SK-N-SH (cell line): ENCODE measurements around the gene NBPF15. TPM values are rescaled to one million over a fixed set of nuclear protein-coding genes. Genes with fewer than 3 reads are reported as not detected.
"Not testable (repeated sequence)": the region's sequence is repeated elsewhere in the genome, so short reads cannot be mapped to it uniquely, and the experiment has no call there.

Experiments used
- CTCF ChIA-PET: fragments of 300-600, 350-600 bp; formaldehyde crosslinking; extraction: SDS; loops from one replicate; lab custom pipeline; 2021; lab: Yijun Ruan, JAX
- POLR2A ChIA-PET: fragments of 350-600 bp; sonication (Branson Sonifier 250); formaldehyde crosslinking; extraction: SDS; loops from one replicate; lab custom pipeline; 2020; ENCODE audit warnings: antibody characterized with exemption, inconsistent platforms; lab: Yijun Ruan, JAX
- DNase-seq: peaks from one replicate; pipeline ENCODE4 v3.0.0; 2012
- H2AFZ ChIP-seq: fragments of 200-600 bp; sonication (generic); 2 replicates; pipeline ENCODE4 v1.8.1; 2016; ENCODE audit warnings: antibody characterized with exemption, mild to moderate bottlenecking, low read depth
- H3F3A ChIP-seq: fragments of 200-600 bp; sonication (generic); replicated peaks from 2 replicates; pipeline ENCODE3; 2016; ENCODE audit warnings: antibody characterized with exemption, mild to moderate bottlenecking; ENCODE audit not compliant: insufficient read depth
- H3K27ac ChIP-seq, 2 experiments: fragments of 200-500 bp in 1 of 2; fragments of 200-600 bp in 1 of 2; sonication (Bioruptor generic) in 1 of 2; sonication (generic), shearing (Covaris generic) in 1 of 2; 2 replicates each; pipeline versions ENCODE4 v1.5.1 to v1.6.1; 2014 to 2016; ENCODE audit warnings: low read depth in 2 of 2, inconsistent platforms in 1 of 2, low read length in 1 of 2, mild to moderate bottlenecking in 1 of 2, mixed read lengths in 1 of 2
- H3K27me3 ChIP-seq: fragments of 200-600 bp; sonication (generic), shearing (Covaris generic); 2 replicates; pipeline ENCODE4 v1.6.1; 2016; ENCODE audit warnings: mixed run types; ENCODE audit not compliant: insufficient read depth
- H3K36me3 ChIP-seq, 2 experiments: fragments of 200-500 bp in 1 of 2; fragments of 200-600 bp in 1 of 2; sonication (Bioruptor generic) in 1 of 2; sonication (generic) in 1 of 2; replicated peaks in 1 of 2; 2 replicates each; pipeline versions ENCODE3 to v1.5.1; 2014 to 2016; ENCODE audit warnings: low read length in 1 of 2, mild to moderate bottlenecking in 1 of 2; ENCODE audit not compliant: insufficient read depth in 2 of 2, control insufficient read depth in 1 of 2
- H3K4me1 ChIP-seq, 2 experiments: fragments of 200-500 bp in 1 of 2; fragments of 200-600 bp in 1 of 2; sonication (Bioruptor generic) in 1 of 2; sonication (generic), shearing (Covaris generic) in 1 of 2; 2 replicates each; pipeline versions ENCODE4 v1.5.1 to v1.6.1; 2014 to 2016; ENCODE audit warnings: low read depth in 1 of 2, low read length in 1 of 2, mixed run types in 1 of 2; ENCODE audit not compliant: insufficient read depth in 2 of 2, control insufficient read depth in 1 of 2
- H3K4me2 ChIP-seq: fragments of 200-600 bp; sonication (generic), shearing (Covaris generic); 2 replicates; pipeline ENCODE4 v1.6.1; 2017; ENCODE audit warnings: mixed run types
- H3K4me3 ChIP-seq, 2 experiments: fragments of 200-500 bp in 1 of 2; fragments of 200-600 bp in 1 of 2; sonication (Bioruptor generic) in 1 of 2; sonication (generic), shearing (Covaris generic) in 1 of 2; 2 replicates each; pipeline versions ENCODE4 v1.5.1 to v1.8.1; 2014 to 2016; ENCODE audit warnings: low read depth in 2 of 2, inconsistent platforms in 1 of 2, low read length in 1 of 2, mild to moderate bottlenecking in 1 of 2, mixed read lengths in 1 of 2, moderate library complexity in 1 of 2
- H3K79me2 ChIP-seq: fragments of 200-600 bp; sonication (generic); 2 replicates; pipeline ENCODE4 v1.8.1; 2017; ENCODE audit warnings: mild to moderate bottlenecking; ENCODE audit not compliant: insufficient read depth
- H3K9ac ChIP-seq: fragments of 200-600 bp; sonication (generic); 2 replicates; pipeline ENCODE4 v1.6.1; 2017; ENCODE audit warnings: mixed run types
- H3K9me2 ChIP-seq: fragments of 200-600 bp; sonication (generic); 2 replicates; pipeline ENCODE4 v1.6.1; 2017; ENCODE audit warnings: mixed run types
- H3K9me3 ChIP-seq: fragments of 200-600 bp; sonication (generic); 2 replicates; pipeline ENCODE4 v1.6.1; 2017; ENCODE audit warnings: mixed run types, mild to moderate bottlenecking, moderate library complexity
- H4K20me1 ChIP-seq: fragments of 200-600 bp; sonication (generic); 2 replicates; pipeline ENCODE4 v1.6.1; 2017; ENCODE audit warnings: mild to moderate bottlenecking, mixed run types; ENCODE audit not compliant: insufficient read depth
- CHD2 ChIP-seq: fragments of 150-350 bp; IDR thresholded peaks from 2 replicates; pipeline ENCODE4 v1.6.1; 2018; ENCODE audit warnings: low read length; ENCODE audit not compliant: partially characterized antibody
- ELF1 ChIP-seq: IDR thresholded peaks from 2 replicates; pipeline ENCODE4 v1.4.0; 2012
- FOSL2 ChIP-seq: IDR thresholded peaks from 2 replicates; pipeline ENCODE4 v1.4.0; 2012; ENCODE audit warnings: low read depth, mild to moderate bottlenecking, moderate library complexity, borderline replicate concordance
- GABPA ChIP-seq: IDR thresholded peaks from 2 replicates; pipeline ENCODE4 v1.4.0; 2012; ENCODE audit warnings: low read depth, mild to moderate bottlenecking
- RCOR1 ChIP-seq: fragments of 150-350 bp; IDR thresholded peaks from 2 replicates; pipeline ENCODE4 v1.6.1; 2017; ENCODE audit warnings: antibody characterized with exemption, low read length
- RXRA ChIP-seq: IDR thresholded peaks from 2 replicates; pipeline ENCODE4 v1.4.0; 2012; ENCODE audit warnings: low read depth, mild to moderate bottlenecking, borderline replicate concordance
- SIN3A ChIP-seq: IDR thresholded peaks from 2 replicates; pipeline ENCODE4 v1.6.1; 2012; ENCODE audit warnings: low read depth, mild to moderate bottlenecking, low read length, moderate library complexity, borderline replicate concordance
- TAF1 ChIP-seq: IDR thresholded peaks from 2 replicates; pipeline ENCODE4 v1.6.1; 2012; ENCODE audit warnings: low read depth, mild to moderate bottlenecking, low read length, moderate library complexity, borderline replicate concordance
- TCF12 ChIP-seq: IDR thresholded peaks from 2 replicates; pipeline ENCODE4 v1.4.0; 2012
- YY1 ChIP-seq: IDR thresholded peaks from 2 replicates; pipeline ENCODE4 v1.4.0; 2012; ENCODE audit warnings: low read depth, mild to moderate bottlenecking
- WGBS: methylation state at CpG from one replicate; pipeline ENCODE4 v1.1.6; 2017; ENCODE audit warnings: low lambda C conversion rate; 5-methylcytosine and 5-hydroxymethylcytosine counted together
- polyA plus RNA-seq, 3 experiments: library from polyadenylated mRNA; depleted of rRNA; stranded (reverse); fragments of >200 nt; gene quantifications; 2 replicates each; pipeline ENCODE4 v1.2.3, GENCODE V29; 2012
- TF ChIP-seq, protein P1 (sequence below): IDR thresholded peaks from 2 replicates; pipeline ENCODE4; 2012

Gene NBPF15
- polyA plus RNA-seq, 1 of the 3 experiments (the other 2 are of a cell fraction) = 47.5 TPM

DNA sequence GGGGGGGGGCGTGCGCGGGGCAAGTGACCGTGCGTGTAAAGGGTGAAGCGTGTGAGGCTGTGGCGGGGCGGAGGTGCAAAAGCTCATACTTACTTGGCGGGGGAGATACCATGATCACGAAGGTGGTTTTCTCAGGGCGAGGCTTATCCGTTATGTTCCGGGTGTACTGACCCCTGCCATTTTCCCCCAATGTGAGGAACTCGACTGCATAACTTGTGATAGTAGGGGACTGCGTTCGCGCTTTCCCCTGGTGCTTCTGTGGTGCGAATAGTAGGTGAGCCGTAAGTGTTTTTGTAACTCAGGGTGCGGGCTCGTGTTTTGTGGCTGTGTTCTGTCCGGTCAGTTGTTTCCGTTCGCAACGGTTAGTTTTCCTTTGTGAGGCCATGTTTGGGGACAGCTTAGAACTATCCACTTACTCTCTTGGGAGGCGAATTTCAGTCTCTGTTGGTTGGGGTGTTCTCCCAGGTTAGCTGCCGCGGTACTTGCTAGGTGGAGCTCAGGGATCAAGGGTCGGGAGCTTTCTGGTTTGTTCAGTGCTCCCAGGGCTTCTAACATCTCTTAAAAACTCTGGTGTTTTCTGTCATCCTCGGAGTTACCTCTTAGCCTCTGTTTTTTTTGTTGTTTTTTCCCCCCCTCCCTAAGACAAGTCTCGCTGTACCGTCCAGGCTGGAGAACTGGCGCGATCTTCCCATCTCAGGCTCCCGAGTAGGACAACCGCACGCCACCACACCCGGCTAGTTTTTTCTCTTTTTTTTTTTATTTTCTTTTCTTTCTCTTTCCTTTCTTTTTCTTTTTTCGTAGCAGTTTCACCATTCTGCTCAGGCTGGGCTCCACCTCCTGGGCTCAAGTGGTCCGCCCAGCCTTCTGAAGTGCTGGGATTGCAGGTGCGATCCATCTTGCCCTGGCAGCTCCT lies 48.7 kb downstream of the NBPF15 start (continued):
- TF ChIP-seq TCF12 (peak; percentile 51), ELF1 (peak; percentile 67; the same call in 1 of the 2 replicates), RCOR1 (0 out of 2 replicates have a peak, but pooled peaks have one; percentile 28), CHD2 (peak; percentile 78), FOSL2 (peak; percentile 55; the same call in 1 of the 2 replicates), YY1 (peak; percentile 65; the same call in 1 of the 2 replicates), TAF1 (peak; percentile 49; the same call in 1 of the 2 replicates), SIN3A (peak; percentile 100; the same call in 1 of the 2 replicates), RXRA (peak; percentile 37; the same call in 1 of the 2 replicates)
- TF ChIP-seq, protein P1, sequence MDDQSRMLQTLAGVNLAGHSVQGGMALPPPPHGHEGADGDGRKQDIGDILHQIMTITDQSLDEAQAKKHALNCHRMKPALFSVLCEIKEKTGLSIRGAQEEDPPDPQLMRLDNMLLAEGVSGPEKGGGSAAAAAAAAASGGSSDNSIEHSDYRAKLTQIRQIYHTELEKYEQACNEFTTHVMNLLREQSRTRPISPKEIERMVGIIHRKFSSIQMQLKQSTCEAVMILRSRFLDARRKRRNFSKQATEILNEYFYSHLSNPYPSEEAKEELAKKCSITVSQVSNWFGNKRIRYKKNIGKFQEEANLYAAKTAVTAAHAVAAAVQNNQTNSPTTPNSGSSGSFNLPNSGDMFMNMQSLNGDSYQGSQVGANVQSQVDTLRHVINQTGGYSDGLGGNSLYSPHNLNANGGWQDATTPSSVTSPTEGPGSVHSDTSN = peak; percentile 86

DNA sequence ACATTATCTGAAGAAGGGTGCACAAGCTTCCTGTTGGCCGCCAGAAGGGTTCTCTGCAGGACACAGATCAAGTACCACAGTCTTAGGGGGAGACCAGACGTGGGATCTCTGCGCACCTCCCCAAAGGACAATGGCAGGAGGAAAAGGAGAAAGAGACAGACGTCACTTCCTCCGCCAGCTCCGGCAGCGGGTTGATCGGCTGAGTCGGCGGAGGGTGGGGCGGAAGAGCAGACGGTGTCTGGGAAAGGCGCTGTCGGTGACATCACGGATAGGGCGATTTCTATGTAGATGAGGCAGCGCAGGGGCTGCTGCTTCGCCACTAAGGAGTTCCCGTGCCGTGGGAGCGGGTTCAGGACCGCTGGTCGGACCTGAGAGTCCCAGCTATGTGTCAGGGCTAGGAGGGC lies 49.4 kb downstream of the NBPF15 start:
- H3K9ac ChIP-seq, DNase-seq, CTCF ChIA-PET, H3K4me1 ChIP-seq, H4K20me1 ChIP-seq, H3K36me3 ChIP-seq, H3K79me2 ChIP-seq, H3K4me2 ChIP-seq, H3K9me2 ChIP-seq, H3F3A ChIP-seq, H3K9me3 ChIP-seq, H3K27me3 ChIP-seq: not testable (repeated sequence)
- POLR2A ChIA-PET = interaction anchor here (1.2 kb wide), 1 partner anchor 140 kb away, joined by 8 read pairs; no protein-coding TSS in a partner anchor
- TF ChIP-seq GABPA = peak; percentile 54
- Histone ChIP-seq H3K4me3 (peak overlapping the region in 1 of 2 experiments; percentile 12; a peak in 1 of 4 replicates), H3K27ac (peak overlapping the region; percentile 42 to 67; a peak in 3 of 4 replicates), H2AFZ (peak overlapping the region; percentile 96)
- WGBS = under 1% methylated on average over 17 of the region's 23 CpGs

DNA sequence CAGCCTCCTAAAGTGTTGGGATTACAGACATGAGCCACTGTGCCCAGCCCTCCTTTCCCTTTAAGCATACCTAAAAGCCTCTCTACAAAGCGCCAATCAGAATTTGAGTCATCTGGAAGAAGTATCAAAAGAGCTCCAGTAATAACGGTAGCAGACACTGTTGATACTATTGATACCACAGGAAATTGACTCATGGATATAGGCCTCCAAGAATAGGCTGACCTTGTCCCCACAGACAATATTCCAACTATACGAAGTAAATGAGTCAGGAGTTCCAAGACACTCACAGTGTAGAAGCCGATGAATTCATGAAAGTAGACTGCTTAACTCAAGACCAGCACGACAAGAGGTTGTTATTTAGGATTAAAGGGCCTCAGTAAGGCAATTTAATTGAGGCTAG lies 58.7 kb downstream of the NBPF15 start:
- H3F3A ChIP-seq, H4K20me1 ChIP-seq, H3K4me1 ChIP-seq, H3K4me2 ChIP-seq, H3K9ac ChIP-seq, POLR2A ChIA-PET, H2AFZ ChIP-seq, DNase-seq, H3K9me2 ChIP-seq, H3K79me2 ChIP-seq, H3K4me3 ChIP-seq, H3K27ac ChIP-seq, H3K36me3 ChIP-seq, H3K9me3 ChIP-seq, CTCF ChIA-PET, H3K27me3 ChIP-seq: not testable (repeated sequence)
- WGBS = 22% methylated on average over 3 of the region's 5 CpGs

DNA sequence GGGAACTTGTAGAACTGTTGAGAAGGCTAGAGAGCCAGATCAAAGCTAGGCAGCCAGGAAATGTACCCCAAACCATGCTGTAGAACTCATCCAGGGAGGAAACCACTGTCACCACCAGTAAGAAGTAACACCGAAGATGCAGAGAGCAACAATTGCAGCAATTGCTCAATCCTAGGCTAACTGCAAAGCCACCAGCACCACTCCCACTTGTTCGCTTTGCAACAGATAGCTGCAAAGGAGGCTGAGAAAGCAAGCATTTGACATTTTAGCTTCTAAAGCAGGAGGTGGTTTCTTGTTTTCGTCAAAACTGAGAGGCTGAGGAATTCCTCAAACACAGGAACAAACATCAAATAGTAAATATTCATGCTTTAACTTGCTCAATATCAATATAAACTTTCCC lies 89.8 kb downstream of the NBPF15 start:
- H3K79me2 ChIP-seq, H3K27me3 ChIP-seq, POLR2A ChIA-PET, H4K20me1 ChIP-seq, H3K9me2 ChIP-seq, H3K9ac ChIP-seq, H3K36me3 ChIP-seq, H3K4me2 ChIP-seq, CTCF ChIA-PET, DNase-seq, H3K4me3 ChIP-seq, H2AFZ ChIP-seq, H3K9me3 ChIP-seq, H3K4me1 ChIP-seq, H3K27ac ChIP-seq, H3F3A ChIP-seq: not testable (repeated sequence)
- no CpG with 5 or more reads among the region's 3 CpGs for WGBS
